K562 (cell line): ENCODE results near the gene PARD6B. TPM values are rescaled to one million over a fixed set of nuclear protein-coding genes. Genes with fewer than 3 reads are reported as not detected.
A peak's percentile ranks its signal among the peaks of the same experiment; 100 is the strongest.

ENCODE experiments used
- BCOR ChIP-seq: fragments of 450-650 bp; IDR thresholded peaks from 2 replicates; pipeline ENCODE4 v1.6.1; 2016
- BHLHE40 ChIP-seq: IDR thresholded peaks from 2 replicates; pipeline ENCODE4 v1.6.1; 2011; ENCODE audit warnings: low read length, improper control_type of control experiment
- HLTF ChIP-seq: fragments of 450-650 bp; IDR thresholded peaks from 2 replicates; pipeline ENCODE4 v1.6.1; 2016
- HOXB6 ChIP-seq: fragments of 250-450 bp; sonication (Bioruptor Pico); IDR thresholded peaks from 2 replicates; pipeline ENCODE4 v1.5.1; 2022; ENCODE audit warnings: mild to moderate bottlenecking, borderline replicate concordance
- IRF2 ChIP-seq: sonication (generic); formaldehyde crosslinking; IDR thresholded peaks from 2 replicates; pipeline ENCODE4 v1.8.1; 2022; ENCODE audit warnings: mild to moderate bottlenecking, missing genetic modification reagents
- KAT7 ChIP-seq: sonication (generic); formaldehyde crosslinking; IDR thresholded peaks from 2 replicates; pipeline ENCODE4 v1.8.0; 2022; ENCODE audit warnings: missing genetic modification reagents, mild to moderate bottlenecking, borderline replicate concordance
- L3MBTL2 ChIP-seq: fragments of 450-650 bp; IDR thresholded peaks from 2 replicates; pipeline ENCODE4 v1.6.1; 2016; ENCODE audit warnings: mild to moderate bottlenecking, moderate library complexity
- MYBL2 ChIP-seq, 2 experiments: fragments of 450-650 bp in 1 of 2; sonication (generic) in 1 of 2; formaldehyde crosslinking in 1 of 2; IDR thresholded peaks; 2 replicates each; pipeline versions ENCODE4 v1.6.1 to v1.8.1; 2017 to 2022; ENCODE audit warnings: borderline replicate concordance in 1 of 2, inconsistent platforms in 1 of 2, low read depth in 1 of 2, mild to moderate bottlenecking in 1 of 2, missing genetic modification reagents in 1 of 2, moderate library complexity in 1 of 2
- NBN ChIP-seq: fragments of 450-650 bp; IDR thresholded peaks from 2 replicates; pipeline ENCODE4 v1.6.1; 2016; ENCODE audit warnings: low read depth, mild to moderate bottlenecking
- NFRKB ChIP-seq: fragments of 450-650 bp; IDR thresholded peaks from 2 replicates; pipeline ENCODE4 v1.6.1; 2016; ENCODE audit warnings: low read depth
- POLR2B ChIP-seq: fragments of 450-650 bp; IDR thresholded peaks from 2 replicates; pipeline ENCODE4 v1.6.1; 2018; ENCODE audit warnings: low read depth; ENCODE audit not compliant: partially characterized antibody
- SAFB ChIP-seq: fragments of 200-400 bp; formaldehyde crosslinking; IDR thresholded peaks from 2 replicates; pipeline ENCODE4 v1.6.1; 2017; ENCODE audit warnings: low read depth, low read length, borderline replicate concordance
- SAFB2 ChIP-seq: fragments of 200-400 bp; formaldehyde crosslinking; IDR thresholded peaks from 2 replicates; pipeline ENCODE4 v1.6.1; 2018; ENCODE audit warnings: borderline replicate concordance, low read length, low read depth, moderate library complexity; ENCODE audit not compliant: severe bottlenecking
- SMARCA4 ChIP-seq: fragments of 450-650 bp; IDR thresholded peaks from 2 replicates; pipeline ENCODE4 v1.6.1; 2016
- SMARCA5 ChIP-seq: fragments of 450-650 bp; IDR thresholded peaks from 2 replicates; pipeline ENCODE4 v1.6.1; 2016
- TCF3 ChIP-seq: sonication (generic); formaldehyde crosslinking; IDR thresholded peaks from 2 replicates; pipeline ENCODE4 v1.4.0; 2020; ENCODE audit warnings: mild to moderate bottlenecking, missing genetic modification reagents
- ZBTB26 ChIP-seq: fragments of 450-650 bp; formaldehyde crosslinking; IDR thresholded peaks from 2 replicates; pipeline ENCODE4 v1.4.0; 2022; ENCODE audit warnings: missing genetic modification characterization
- ZBTB8A ChIP-seq: fragments of 450-650 bp; IDR thresholded peaks from 2 replicates; pipeline ENCODE4 v1.6.1; 2018; ENCODE audit warnings: mild to moderate bottlenecking, moderate library complexity; ENCODE audit not compliant: partially characterized antibody
- ZFX ChIP-seq: sonication (generic); formaldehyde crosslinking; IDR thresholded peaks from 2 replicates; pipeline ENCODE4 v1.8.0; 2022; ENCODE audit warnings: mild to moderate bottlenecking, missing genetic modification reagents, moderate library complexity
- ZNF586 ChIP-seq: fragments of 450-650 bp; formaldehyde crosslinking; conservative IDR thresholded peaks from 2 replicates; pipeline ENCODE4 v1.4.0; 2020; ENCODE audit warnings: mild to moderate bottlenecking, moderate library complexity
- ZNF592 ChIP-seq: fragments of 450-650 bp; IDR thresholded peaks from 2 replicates; pipeline ENCODE4 v1.6.1; 2017; ENCODE audit warnings: antibody characterized with exemption, mild to moderate bottlenecking
- ZNF780A ChIP-seq: fragments of 250-450 bp; sonication (Bioruptor Pico); IDR thresholded peaks from 2 replicates; pipeline ENCODE4 v1.5.0; 2021; ENCODE audit warnings: mild to moderate bottlenecking
- polyA plus RNA-seq, 8 experiments: library from polyadenylated mRNA; depleted of rRNA in 4 of 8; stranded (reverse) in 5 of 8; unstranded in 3 of 8; fragments of >200 nt; fragmentation: Nextera tagmentation in 2 of 8; fragmentation: Illumina TruSeq in 1 of 8; extraction: Ambion mirVana in 2 of 8; extraction: Trizol in 1 of 8; gene quantifications; 2 replicates each; pipeline versions ENCODE4 v1.2.1 to v1.2.3, GENCODE V29; 2011 to 2014; ENCODE audit warnings: inconsistent platforms in 1 of 8, missing spikeins in 1 of 8
- total RNA-seq, 7 experiments: library from RNA; depleted of rRNA in 6 of 7; stranded (reverse); fragments of >200 nt in 6 of 7; fragmentation: Illumina TruSeq in 2 of 7; extraction: Trizol in 2 of 7; gene quantifications; 2 replicates each; pipeline versions ENCODE4 v1.2.1 to v1.2.3, GENCODE V29; 2011 to 2021; ENCODE audit warnings: low replicate concordance in 1 of 7
- TF ChIP-seq, protein P1 (sequence below): fragments of 450-650 bp; IDR thresholded peaks from 2 replicates; pipeline ENCODE4 v1.6.1; 2016; ENCODE audit warnings: antibody characterized with exemption

PARD6B gene
- total and polyA plus RNA-seq, 9 of the 15 experiments (the other 6 are each of a cell fraction or from before 2014, with no cell fraction given): 1.7 to 12.3 (median 5.5) TPM

- TF ChIP-seq ZBTB26 (CRISPR knock-in tag): peak; percentile 48; the same call in 1 of the 2 replicates
- no peak for TF ChIP-seq KAT7
- no peak for TF ChIP-seq BCOR
- TF ChIP-seq ZBTB8A: no peak
- no peak for TF ChIP-seq L3MBTL2
- TF ChIP-seq HLTF: peak; percentile 87
- no peak; the same call in 1 of the 2 replicates for TF ChIP-seq TCF3 (CRISPR knock-in tag)
- peak; percentile 37; the same call in 1 of the 2 replicates for TF ChIP-seq MYBL2 (IDR thresholded peaks at IDR 0.05; ENCODE audit: low read depth)
- no peak for TF ChIP-seq MYBL2 (CRISPR knock-in tag; IDR thresholded peaks at IDR 0.05; ENCODE audit: borderline replicate concordance)
- no peak for TF ChIP-seq ZNF592
- TF ChIP-seq SAFB: no peak
- no peak for TF ChIP-seq ZNF586
- TF ChIP-seq IRF2: no peak
- no peak; the same call in 1 of the 2 replicates for TF ChIP-seq NBN
- TF ChIP-seq ZFX (CRISPR knock-in tag): no peak
- TF ChIP-seq SMARCA5: peak; percentile 54; the same call in 1 of the 2 replicates
- TF ChIP-seq ZNF780A (CRISPR knock-in tag): no peak
- peak; percentile 23; the same call in 1 of the 2 replicates for TF ChIP-seq SMARCA4
- no peak; the same call in 1 of the 2 replicates for TF ChIP-seq BHLHE40
- peak; percentile 60 for TF ChIP-seq POLR2B
- no peak for TF ChIP-seq SAFB2
- no peak for TF ChIP-seq HOXB6 (CRISPR knock-in tag)
- TF ChIP-seq NFRKB: peak; percentile 75
- TF ChIP-seq, protein P1, sequence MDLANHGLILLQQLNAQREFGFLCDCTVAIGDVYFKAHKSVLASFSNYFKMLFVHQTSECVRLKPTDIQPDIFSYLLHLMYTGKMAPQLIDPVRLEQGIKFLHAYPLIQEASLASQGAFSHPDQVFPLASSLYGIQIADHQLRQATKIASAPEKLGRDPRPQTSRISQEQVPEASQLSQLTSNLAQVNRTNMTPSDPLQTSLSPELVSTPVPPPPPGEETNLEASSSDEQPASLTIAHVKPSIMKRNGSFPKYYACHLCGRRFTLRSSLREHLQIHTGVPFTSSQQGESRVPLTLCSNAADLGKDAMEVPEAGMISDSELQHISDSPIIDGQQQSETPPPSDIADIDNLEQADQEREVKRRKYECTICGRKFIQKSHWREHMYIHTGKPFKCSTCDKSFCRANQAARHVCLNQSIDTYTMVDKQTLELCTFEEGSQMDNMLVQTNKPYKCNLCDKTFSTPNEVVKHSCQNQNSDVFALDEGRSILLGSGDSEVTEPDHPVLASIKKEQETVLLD: no peak
Observed at GRCh38 chr20:50691573-50692551, 39.5 kb upstream of the PARD6B start (continued).
